Measurements from ENCODE around the gene TRIM17.

- TF ChIP-seq CTCF (IDR thresholded peaks at IDR 0.05) (no peak), POLR2A (IDR thresholded peaks at IDR 0.05) (no peak)
These were observed 37.0 kb upstream of the TRIM17 start for GRCh38 chr1:228453614-228454013.
